ENCODE data around the gene ABR. TPM values are rescaled to one million over a fixed set of nuclear protein-coding genes. Genes with fewer than 3 reads are reported as not detected.

The ABR gene
- total and polyA plus RNA-seq, 9 donors = 25.0 to 94.6 (median 60.2) TPM

GRCh38 chr17:1042486-1042885 is 137.3 kb downstream of the ABR start:
- no peaks in the 10 kb centered on the region for H3K27me3 ChIP-seq
- peaks cover 6% of the 10 kb centered on the region for H3K4me1 ChIP-seq (ENCODE audit: insufficient read depth)
- WGBS, 3 donors = 91 to 96% (median 93%) methylated on average over 19 of the region's 19 CpGs
- H3K27ac ChIP-seq = no peak overlapping the region
- DNase-seq = no peak
- TF ChIP-seq POLR2A (IDR thresholded peaks at IDR 0.05) (no peak), EP300 (IDR thresholded peaks at IDR 0.05) (no peak)
- TF ChIP-seq, protein P1, sequence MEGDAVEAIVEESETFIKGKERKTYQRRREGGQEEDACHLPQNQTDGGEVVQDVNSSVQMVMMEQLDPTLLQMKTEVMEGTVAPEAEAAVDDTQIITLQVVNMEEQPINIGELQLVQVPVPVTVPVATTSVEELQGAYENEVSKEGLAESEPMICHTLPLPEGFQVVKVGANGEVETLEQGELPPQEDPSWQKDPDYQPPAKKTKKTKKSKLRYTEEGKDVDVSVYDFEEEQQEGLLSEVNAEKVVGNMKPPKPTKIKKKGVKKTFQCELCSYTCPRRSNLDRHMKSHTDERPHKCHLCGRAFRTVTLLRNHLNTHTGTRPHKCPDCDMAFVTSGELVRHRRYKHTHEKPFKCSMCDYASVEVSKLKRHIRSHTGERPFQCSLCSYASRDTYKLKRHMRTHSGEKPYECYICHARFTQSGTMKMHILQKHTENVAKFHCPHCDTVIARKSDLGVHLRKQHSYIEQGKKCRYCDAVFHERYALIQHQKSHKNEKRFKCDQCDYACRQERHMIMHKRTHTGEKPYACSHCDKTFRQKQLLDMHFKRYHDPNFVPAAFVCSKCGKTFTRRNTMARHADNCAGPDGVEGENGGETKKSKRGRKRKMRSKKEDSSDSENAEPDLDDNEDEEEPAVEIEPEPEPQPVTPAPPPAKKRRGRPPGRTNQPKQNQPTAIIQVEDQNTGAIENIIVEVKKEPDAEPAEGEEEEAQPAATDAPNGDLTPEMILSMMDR (IDR thresholded peaks at IDR 0.05) = no peak
- intact Hi-C loops (cut with DNase I) = no loop called here
- no peaks in the 10 kb centered on the region for H3K36me3 ChIP-seq
- H3K9me3 ChIP-seq = no peaks in the 10 kb centered on the region
- H3K4me3 ChIP-seq = no peak overlapping the region

GRCh38 chr17:1041746-1042145 is 138.0 kb downstream of the ABR start:
- WGBS, 3 donors = 88 to 94% (median 90%) methylated on average over 9 of the region's 9 CpGs
- no peak overlapping the region for H3K27ac ChIP-seq
- H3K27me3 ChIP-seq = no peaks in the 10 kb centered on the region
- TF ChIP-seq, protein P1 (IDR thresholded peaks at IDR 0.05) = no peak
- no peak for TF ChIP-seq EP300 (IDR thresholded peaks at IDR 0.05)
- no peak for TF ChIP-seq POLR2A (IDR thresholded peaks at IDR 0.05)
- no peak for DNase-seq
- no peaks in the 10 kb centered on the region for H3K36me3 ChIP-seq
- H3K9me3 ChIP-seq = no peaks in the 10 kb centered on the region
- H3K4me1 ChIP-seq (ENCODE audit: insufficient read depth) = peaks cover 2% of the 10 kb centered on the region
- H3K4me3 ChIP-seq = no peak overlapping the region
- intact Hi-C loops (cut with DNase I) = no loop called here

DNA sequence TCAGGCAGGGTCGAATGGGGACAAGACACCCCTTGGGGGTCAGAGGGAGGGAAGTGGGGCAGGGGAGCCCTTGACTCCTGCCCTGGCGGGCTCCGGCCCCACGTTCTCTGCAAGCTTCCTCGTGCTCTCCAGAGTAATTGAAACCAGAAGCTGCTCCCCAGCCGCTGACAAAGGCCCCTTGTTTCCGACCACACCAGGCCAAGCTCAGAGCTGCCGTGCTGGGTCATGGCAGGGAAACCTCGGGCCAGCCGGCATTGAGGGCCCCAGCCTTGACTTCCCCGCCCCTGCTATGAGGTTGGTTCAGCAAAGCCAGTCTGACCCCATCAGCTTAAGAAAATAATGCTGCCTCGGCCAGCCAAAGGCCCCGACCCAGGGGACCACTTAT is 139.6 kb downstream of the ABR start:
- intact Hi-C loops (cut with DNase I) = no loop called here
- Histone ChIP-seq H3K27ac (no peak overlapping the region), H3K27me3 (no peaks in the 10 kb centered on the region), H3K4me3 (no peak overlapping the region), H3K9me3 (no peaks in the 10 kb centered on the region), H3K4me1 (ENCODE audit: insufficient read depth) (peaks cover 2% of the 10 kb centered on the region), H3K36me3 (no peaks in the 10 kb centered on the region)
- TF ChIP-seq POLR2A (IDR thresholded peaks at IDR 0.05) (no peak), EP300 (IDR thresholded peaks at IDR 0.05) (no peak)
- TF ChIP-seq, protein P1 (IDR thresholded peaks at IDR 0.05) = no peak
- 77 to 92% (median 88%) methylated on average over 13 of the region's 13 CpGs for WGBS, 3 donors
- DNase-seq = no peak

- Histone ChIP-seq H3K36me3 (no peaks in the 10 kb centered on the region), H3K4me3 (no peak overlapping the region), H3K9me3 (no peaks in the 10 kb centered on the region), H3K4me1 (ENCODE audit: insufficient read depth) (peaks cover 2% of the 10 kb centered on the region), H3K27ac (no peak overlapping the region), H3K27me3 (no peaks in the 10 kb centered on the region)
- TF ChIP-seq, protein P1 (IDR thresholded peaks at IDR 0.05) = no peak
- TF ChIP-seq EP300 (IDR thresholded peaks at IDR 0.05) = no peak
- TF ChIP-seq POLR2A (IDR thresholded peaks at IDR 0.05) = no peak
- peak in 1 of 5 donors; percentile 37 for DNase-seq
- intact Hi-C loops (cut with DNase I) = no loop called here
- 73 to 87% (median 84%) methylated on average over 30 of the region's 30 CpGs for WGBS, 3 donors
Observed at GRCh38 chr17:1039511-1040215, 140.1 kb downstream of the ABR start.
